Esophagus squamous epithelium (tissue), 5 donors: Measurements from ENCODE around the gene SLC13A1. TPM values are rescaled to one million over a fixed set of nuclear protein-coding genes. Genes with fewer than 3 reads are reported as not detected.

ENCODE experiments used
- DNase-seq: peaks from one replicate; lab custom pipeline; 2025; lab: John Stamatoyannopoulos, UW
- H3K27ac ChIP-seq, 4 donors: fragments of 200-600 bp; sonication (generic); one replicate each; pipeline ENCODE4 v1.5.1; 2016 to 2019; ENCODE audit warnings: mild to moderate bottlenecking in 1 of 4
- H3K27me3 ChIP-seq, 4 donors: fragments of 200-600 bp; sonication (generic); 1 replicate in 3 of 4; 2 replicates in 1 of 4; pipeline versions ENCODE4 v1.5.1 to v1.6.0; 2017 to 2021; ENCODE audit warnings: antibody characterized with exemption in 1 of 4
- H3K36me3 ChIP-seq, 3 donors: fragments of 200-600 bp; sonication (generic); one replicate each; pipeline ENCODE4 v1.5.1; 2016 to 2019
- H3K4me1 ChIP-seq, 3 donors: fragments of 200-600 bp; sonication (generic); one replicate each; pipeline ENCODE4 v1.5.1; 2017 to 2019
- H3K4me3 ChIP-seq, 4 donors: fragments of 200-600 bp; sonication (generic); 1 replicate in 3 of 4; 2 replicates in 1 of 4; pipeline ENCODE4 v1.5.1; 2016 to 2019; ENCODE audit warnings: mild to moderate bottlenecking in 2 of 4, moderate library complexity in 1 of 4
- H3K9me3 ChIP-seq, 3 donors: fragments of 200-600 bp; sonication (generic); one replicate each; pipeline ENCODE4 v1.5.1; 2016 to 2019
- CTCF ChIP-seq, 6 experiments: fragments of 450-650 bp in 4 of 6; fragments of 200-600 bp in 2 of 6; sonication (generic) in 2 of 6; IDR thresholded peaks; one replicate each; pipeline ENCODE4 v1.5.1; 2016 to 2019; ENCODE audit warnings: antibody characterized with exemption in 6 of 6, mild to moderate bottlenecking in 4 of 6, moderate library complexity in 4 of 6
- POLR2A ChIP-seq, 4 donors: fragments of 450-650 bp; IDR thresholded peaks; one replicate each; pipeline ENCODE4 v1.6.1; 2017; ENCODE audit warnings: antibody characterized with exemption in 4 of 4, mild to moderate bottlenecking in 4 of 4, moderate library complexity in 3 of 4
- WGBS, 2 donors: methylation state at CpG; one replicate each; pipeline ENCODE4 v1.1.5; 2018; 5-methylcytosine and 5-hydroxymethylcytosine counted together
- intact Hi-C: fragments of 100-400 bp; cut with DNase I; formaldehyde crosslinking; loops from one replicate; pipeline ENCODE4 v1.15.0; 2022
- total RNA-seq, 4 donors: library from RNA; depleted of rRNA; stranded (reverse); fragments of >200 nt; gene quantifications; one replicate each; pipeline ENCODE4 v1.1.0, GENCODE V29; 2016
- donor health status: DM: yes; HTN: yes; CAD: no.

The SLC13A1 gene
- not detected for total RNA-seq

- Histone ChIP-seq H3K4me1 (no peaks in the 10 kb centered on the region), H3K4me3 (no peak within 1 kb of the TSS), H3K36me3 (no peaks in the 10 kb centered on the region), H3K27ac (no peak within 1 kb of the TSS), H3K9me3 (no peaks in the 10 kb centered on the region), H3K27me3 (no peaks in the 10 kb centered on the region)
- no peak for DNase-seq
- TF ChIP-seq POLR2A (IDR thresholded peaks at IDR 0.05) (no peak), CTCF (IDR thresholded peaks at IDR 0.05) (no peak)
- WGBS, 2 donors = 79 to 84% methylated on average over 4 of the region's 4 CpGs
- intact Hi-C loops = no loop called here
Observed at GRCh38 chr7:123199883-123200282, at the start of gene SLC13A1. Gene SLC13A1 (minus strand): TSS chr7:123199969. CDS start chr7:123199946, 23 bp downstream.

- 39 to 46% methylated on average over 1 of the region's 1 CpG for WGBS, 2 donors
- Histone ChIP-seq H3K36me3 (no peaks in the 10 kb centered on the region), H3K27me3 (no peaks in the 10 kb centered on the region), H3K9me3 (no peaks in the 10 kb centered on the region), H3K27ac (no peak overlapping the region), H3K4me1 (no peaks in the 10 kb centered on the region), H3K4me3 (no peak overlapping the region)
- no peak for DNase-seq
- intact Hi-C loops = no loop called here
- no peak for TF ChIP-seq CTCF (IDR thresholded peaks at IDR 0.05)
- TF ChIP-seq POLR2A (IDR thresholded peaks at IDR 0.05) = no peak
Observed at GRCh38 chr7:123244768-123245167, 45.0 kb upstream of the SLC13A1 start.

- no peaks in the 10 kb centered on the region for H3K9me3 ChIP-seq
- H3K4me1 ChIP-seq = no peaks in the 10 kb centered on the region
- no peaks in the 10 kb centered on the region for H3K36me3 ChIP-seq
- intact Hi-C loops = no loop called here
- H3K27me3 ChIP-seq = no peaks in the 10 kb centered on the region
- H3K27ac ChIP-seq = no peak overlapping the region
- TF ChIP-seq CTCF (IDR thresholded peaks at IDR 0.05) (no peak), POLR2A (IDR thresholded peaks at IDR 0.05) (no peak)
- H3K4me3 ChIP-seq = no peak overlapping the region
- 29 to 40% methylated on average over 5 of the region's 5 CpGs for WGBS, 2 donors
- no peak for DNase-seq
Observed at GRCh38 chr7:123242467-123243092, 42.8 kb upstream of the SLC13A1 start.

GRCh38 chr7:123241809-123242208, 42.0 kb upstream of the SLC13A1 start:
- no peak overlapping the region for H3K27ac ChIP-seq
- 76 to 90% methylated on average over 3 of the region's 3 CpGs for WGBS, 2 donors
- no peak overlapping the region for H3K4me3 ChIP-seq
- no peaks in the 10 kb centered on the region for H3K9me3 ChIP-seq
- H3K27me3 ChIP-seq = no peaks in the 10 kb centered on the region
- DNase-seq = no peak
- H3K36me3 ChIP-seq = no peaks in the 10 kb centered on the region
- H3K4me1 ChIP-seq = no peaks in the 10 kb centered on the region
- intact Hi-C loops = no loop called here
- TF ChIP-seq POLR2A (IDR thresholded peaks at IDR 0.05) (no peak), CTCF (IDR thresholded peaks at IDR 0.05) (no peak)

- Histone ChIP-seq H3K4me3 (no peak overlapping the region), H3K27me3 (no peaks in the 10 kb centered on the region), H3K4me1 (no peaks in the 10 kb centered on the region), H3K36me3 (no peaks in the 10 kb centered on the region), H3K27ac (no peak overlapping the region), H3K9me3 (no peaks in the 10 kb centered on the region)
- 23 to 45% methylated on average over 4 of the region's 4 CpGs for WGBS, 2 donors
- TF ChIP-seq POLR2A (IDR thresholded peaks at IDR 0.05) (no peak), CTCF (IDR thresholded peaks at IDR 0.05) (no peak)
- intact Hi-C loops = no loop called here
- DNase-seq = no peak
Observed at GRCh38 chr7:123231021-123232000, 31.5 kb upstream of the SLC13A1 start.
